SK-N-SH (cell line): ENCODE data around the gene DLG2. TPM values are rescaled to one million over a fixed set of nuclear protein-coding genes. Genes with fewer than 3 reads are reported as not detected.
"Not testable (repeated sequence)": the region's sequence is repeated elsewhere in the genome, so short reads cannot be mapped to it uniquely, and the experiment has no call there.

ENCODE experiments used
- CTCF ChIA-PET: fragments of 300-600, 350-600 bp; formaldehyde crosslinking; extraction: SDS; loops from one replicate; lab custom pipeline; 2021; lab: Yijun Ruan, JAX
- POLR2A ChIA-PET: fragments of 350-600 bp; sonication (Branson Sonifier 250); formaldehyde crosslinking; extraction: SDS; loops from one replicate; lab custom pipeline; 2020; ENCODE audit warnings: antibody characterized with exemption, inconsistent platforms; lab: Yijun Ruan, JAX
- DNase-seq: peaks from one replicate; pipeline ENCODE4 v3.0.0; 2012
- H2AFZ ChIP-seq: fragments of 200-600 bp; sonication (generic); 2 replicates; pipeline ENCODE4 v1.8.1; 2016; ENCODE audit warnings: antibody characterized with exemption, mild to moderate bottlenecking, low read depth
- H3F3A ChIP-seq: fragments of 200-600 bp; sonication (generic); replicated peaks from 2 replicates; pipeline ENCODE3; 2016; ENCODE audit warnings: antibody characterized with exemption, mild to moderate bottlenecking; ENCODE audit not compliant: insufficient read depth
- H3K27ac ChIP-seq, 2 experiments: fragments of 200-500 bp in 1 of 2; fragments of 200-600 bp in 1 of 2; sonication (Bioruptor generic) in 1 of 2; sonication (generic), shearing (Covaris generic) in 1 of 2; 2 replicates each; pipeline versions ENCODE4 v1.5.1 to v1.6.1; 2014 to 2016; ENCODE audit warnings: low read depth in 2 of 2, inconsistent platforms in 1 of 2, low read length in 1 of 2, mild to moderate bottlenecking in 1 of 2, mixed read lengths in 1 of 2
- H3K27me3 ChIP-seq: fragments of 200-600 bp; sonication (generic), shearing (Covaris generic); 2 replicates; pipeline ENCODE4 v1.6.1; 2016; ENCODE audit warnings: mixed run types; ENCODE audit not compliant: insufficient read depth
- H3K36me3 ChIP-seq, 2 experiments: fragments of 200-500 bp in 1 of 2; fragments of 200-600 bp in 1 of 2; sonication (Bioruptor generic) in 1 of 2; sonication (generic) in 1 of 2; replicated peaks in 1 of 2; 2 replicates each; pipeline versions ENCODE3 to v1.5.1; 2014 to 2016; ENCODE audit warnings: low read length in 1 of 2, mild to moderate bottlenecking in 1 of 2; ENCODE audit not compliant: insufficient read depth in 2 of 2, control insufficient read depth in 1 of 2
- H3K4me1 ChIP-seq, 2 experiments: fragments of 200-500 bp in 1 of 2; fragments of 200-600 bp in 1 of 2; sonication (Bioruptor generic) in 1 of 2; sonication (generic), shearing (Covaris generic) in 1 of 2; 2 replicates each; pipeline versions ENCODE4 v1.5.1 to v1.6.1; 2014 to 2016; ENCODE audit warnings: low read depth in 1 of 2, low read length in 1 of 2, mixed run types in 1 of 2; ENCODE audit not compliant: insufficient read depth in 2 of 2, control insufficient read depth in 1 of 2
- H3K4me2 ChIP-seq: fragments of 200-600 bp; sonication (generic), shearing (Covaris generic); 2 replicates; pipeline ENCODE4 v1.6.1; 2017; ENCODE audit warnings: mixed run types
- H3K4me3 ChIP-seq, 2 experiments: fragments of 200-500 bp in 1 of 2; fragments of 200-600 bp in 1 of 2; sonication (Bioruptor generic) in 1 of 2; sonication (generic), shearing (Covaris generic) in 1 of 2; 2 replicates each; pipeline versions ENCODE4 v1.5.1 to v1.8.1; 2014 to 2016; ENCODE audit warnings: low read depth in 2 of 2, inconsistent platforms in 1 of 2, low read length in 1 of 2, mild to moderate bottlenecking in 1 of 2, mixed read lengths in 1 of 2, moderate library complexity in 1 of 2
- H3K79me2 ChIP-seq: fragments of 200-600 bp; sonication (generic); 2 replicates; pipeline ENCODE4 v1.8.1; 2017; ENCODE audit warnings: mild to moderate bottlenecking; ENCODE audit not compliant: insufficient read depth
- H3K9ac ChIP-seq: fragments of 200-600 bp; sonication (generic); 2 replicates; pipeline ENCODE4 v1.6.1; 2017; ENCODE audit warnings: mixed run types
- H3K9me2 ChIP-seq: fragments of 200-600 bp; sonication (generic); 2 replicates; pipeline ENCODE4 v1.6.1; 2017; ENCODE audit warnings: mixed run types
- H3K9me3 ChIP-seq: fragments of 200-600 bp; sonication (generic); 2 replicates; pipeline ENCODE4 v1.6.1; 2017; ENCODE audit warnings: mixed run types, mild to moderate bottlenecking, moderate library complexity
- H4K20me1 ChIP-seq: fragments of 200-600 bp; sonication (generic); 2 replicates; pipeline ENCODE4 v1.6.1; 2017; ENCODE audit warnings: mild to moderate bottlenecking, mixed run types; ENCODE audit not compliant: insufficient read depth
- CHD2 ChIP-seq: fragments of 150-350 bp; IDR thresholded peaks from 2 replicates; pipeline ENCODE4 v1.6.1; 2018; ENCODE audit warnings: low read length; ENCODE audit not compliant: partially characterized antibody
- CTCF ChIP-seq: fragments of 200-600 bp; sonication (generic); IDR thresholded peaks from 2 replicates; pipeline ENCODE4 v1.6.1; 2017; ENCODE audit warnings: antibody characterized with exemption, mild to moderate bottlenecking, moderate library complexity
- GATA2 ChIP-seq: sonication (generic); formaldehyde crosslinking; IDR thresholded peaks from 2 replicates; pipeline ENCODE4 v1.5.0; 2020; ENCODE audit warnings: mild to moderate bottlenecking, missing genetic modification reagents
- RAD21 ChIP-seq: IDR thresholded peaks from 2 replicates; pipeline ENCODE4 v1.6.1; 2012; ENCODE audit warnings: mild to moderate bottlenecking, low read length
- RCOR1 ChIP-seq: fragments of 150-350 bp; IDR thresholded peaks from 2 replicates; pipeline ENCODE4 v1.6.1; 2017; ENCODE audit warnings: antibody characterized with exemption, low read length
- RFX5 ChIP-seq: IDR thresholded peaks from 2 replicates; pipeline ENCODE4 v1.6.1; 2012; ENCODE audit warnings: mild to moderate bottlenecking, improper control_type of control experiment, low read length
- TEAD4 ChIP-seq: IDR thresholded peaks from 2 replicates; pipeline ENCODE4 v1.4.0; 2012; ENCODE audit warnings: mild to moderate bottlenecking, borderline replicate concordance; ENCODE audit not compliant: insufficient read depth
- YY1 ChIP-seq: IDR thresholded peaks from 2 replicates; pipeline ENCODE4 v1.4.0; 2012; ENCODE audit warnings: low read depth, mild to moderate bottlenecking
- ZBTB33 ChIP-seq: IDR thresholded peaks from 2 replicates; pipeline ENCODE4 v1.4.0; 2012; ENCODE audit warnings: low read depth, borderline replicate concordance
- WGBS: methylation state at CpG from one replicate; pipeline ENCODE4 v1.1.6; 2017; ENCODE audit warnings: low lambda C conversion rate; 5-methylcytosine and 5-hydroxymethylcytosine counted together
- polyA plus RNA-seq, 3 experiments: library from polyadenylated mRNA; depleted of rRNA; stranded (reverse); fragments of >200 nt; gene quantifications; 2 replicates each; pipeline ENCODE4 v1.2.3, GENCODE V29; 2012

The DLG2 gene
- polyA plus RNA-seq, 1 of the 3 experiments (the other 2 are of a cell fraction): 0.21 TPM

GRCh38 chr11:85672105-85672902 lies 45.2 kb upstream of the DLG2 start (continued):
- TF ChIP-seq ZBTB33 (no peak), RFX5 (no peak)
- TF ChIP-seq, all 33 proteins: peak for 0

DNA sequence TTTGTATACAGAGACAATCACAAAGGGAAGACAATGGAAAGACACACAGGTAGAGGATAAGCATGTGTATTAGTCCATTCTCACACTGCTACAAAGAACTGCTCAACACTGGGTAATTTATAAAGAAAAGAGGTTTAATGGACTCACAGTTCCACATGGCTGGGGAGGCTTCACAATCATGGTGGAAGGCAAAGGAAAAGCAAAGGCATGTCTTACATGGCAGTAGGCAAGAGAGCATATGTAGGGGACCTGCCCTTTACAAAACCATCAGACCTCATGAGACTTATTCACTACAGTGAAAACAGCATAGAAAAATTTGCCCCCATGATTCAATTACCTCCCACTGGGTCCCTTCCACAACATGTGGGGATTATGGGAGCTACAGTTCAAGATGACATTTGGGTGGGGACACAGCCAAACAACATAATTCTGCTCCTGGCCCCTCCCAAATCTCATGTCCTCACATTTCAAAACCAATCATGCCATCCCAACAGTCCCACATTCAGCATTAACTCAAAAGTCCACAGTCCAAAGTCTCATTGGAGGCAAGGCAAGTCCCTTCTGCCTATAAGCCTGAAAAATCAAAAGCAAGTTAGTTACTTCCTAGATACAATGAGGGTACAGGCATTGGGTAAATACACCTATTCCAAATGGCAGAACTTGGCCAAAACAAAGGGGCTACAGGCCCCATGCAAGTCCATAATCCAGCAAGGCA lies 44.0 kb upstream of the DLG2 start:
- not testable (repeated sequence) for H3F3A ChIP-seq, DNase-seq

DNA sequence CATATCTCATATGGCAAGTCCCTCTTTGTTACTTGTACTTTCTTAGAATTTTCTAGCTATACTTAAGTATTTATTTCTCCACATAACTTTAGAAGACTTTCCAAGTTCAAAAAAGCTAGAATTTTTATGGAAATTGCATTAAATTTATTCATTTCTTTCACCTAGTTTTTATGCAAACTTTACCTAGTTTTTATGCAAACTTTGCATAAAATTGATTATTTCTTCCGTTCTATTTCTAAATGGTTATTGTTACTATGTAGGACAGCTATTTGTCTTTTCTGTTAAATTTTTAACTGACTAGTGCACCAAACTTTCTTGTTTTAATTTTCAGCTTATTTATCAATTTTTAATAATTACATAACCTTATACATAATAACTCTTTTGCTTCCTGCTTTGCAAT lies 41.0 kb upstream of the DLG2 start:
- H3K9me3 ChIP-seq: no peaks in the 10 kb centered on the region
- CTCF ChIA-PET: no interaction called here
- H3K4me2 ChIP-seq: no peak overlapping the region
- no peak overlapping the region for H3K27ac ChIP-seq
- no peaks in the 10 kb centered on the region for H3K27me3 ChIP-seq
- no peak for DNase-seq
- no peak overlapping the region for H3K9ac ChIP-seq
- peaks cover 0 to 2% of the 10 kb centered on the region in 2 experiments; a peak in 2 of 4 replicates for H3K4me1 ChIP-seq
- no peak overlapping the region for H3K4me3 ChIP-seq
- 94% methylated on average over 1 of the region's 1 CpG for WGBS
- POLR2A ChIA-PET: no interaction called here
- H3K79me2 ChIP-seq: peaks cover 15% of the 10 kb centered on the region
- no peaks in the 10 kb centered on the region for H3F3A ChIP-seq
- no peak overlapping the region for H2AFZ ChIP-seq
- peaks cover 4 to 5% of the 10 kb centered on the region in 2 experiments for H3K36me3 ChIP-seq
- TF ChIP-seq RCOR1 (no peak), CTCF (no peak), RAD21 (no peak), GATA2 (no peak), TEAD4 (no peak), YY1 (no peak), CHD2 (no peak)
- TF ChIP-seq, all 33 proteins: peak for 0
- H4K20me1 ChIP-seq: peaks cover 12% of the 10 kb centered on the region
- H3K9me2 ChIP-seq: 0 out of 2 replicates have a peak, but pooled peaks cover 3% of the 10 kb centered on the region

More for the DNA sequence above, 44.0 kb upstream of the DLG2 start:
- H3K4me2 ChIP-seq, H3K36me3 ChIP-seq, H2AFZ ChIP-seq, H3K9me2 ChIP-seq, H3K9me3 ChIP-seq, H3K4me1 ChIP-seq, H3K9ac ChIP-seq, H4K20me1 ChIP-seq, H3K27ac ChIP-seq, H3K79me2 ChIP-seq, POLR2A ChIA-PET, H3K27me3 ChIP-seq, H3K4me3 ChIP-seq: not testable (repeated sequence)
- CTCF ChIA-PET: interaction anchor here (1.2 kb wide), 1 partner anchor 22 kb away, joined by 3 read pairs; no protein-coding TSS in a partner anchor
